GM20431 (cell line): ENCODE data around the gene NFX1.

Source experiments
- in situ Hi-C: fragments of 300-500 bp; cut with MseI, MboI; formaldehyde crosslinking; loops from one replicate; pipeline ENCODE4 v1.15.0; 2020; ENCODE audit warnings: low sequenced_read_pairs; ENCODE audit not compliant: unreplicated experiment

The NFX1 gene

DNA sequence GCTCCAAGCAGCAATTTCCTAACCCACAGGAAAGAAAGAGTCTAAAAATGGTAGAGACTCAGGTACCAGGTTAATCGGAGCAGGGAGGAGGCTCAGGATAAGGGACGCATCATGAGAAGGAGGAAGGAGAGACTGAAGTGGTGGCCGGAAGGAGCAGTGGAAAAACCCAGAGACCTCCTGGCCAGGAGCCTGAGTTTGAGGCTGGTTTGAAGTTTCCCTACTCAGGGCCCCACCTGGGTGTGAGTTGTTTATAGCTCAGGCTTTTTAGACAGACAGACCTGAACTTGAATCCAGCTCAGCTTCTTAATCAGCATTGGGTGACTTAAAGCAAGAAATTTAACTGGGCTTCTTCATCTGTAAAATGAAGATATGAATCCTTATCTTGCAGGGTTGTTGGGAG lies 124.0 kb downstream of the NFX1 start:
- in situ Hi-C loops = no loop called here

DNA sequence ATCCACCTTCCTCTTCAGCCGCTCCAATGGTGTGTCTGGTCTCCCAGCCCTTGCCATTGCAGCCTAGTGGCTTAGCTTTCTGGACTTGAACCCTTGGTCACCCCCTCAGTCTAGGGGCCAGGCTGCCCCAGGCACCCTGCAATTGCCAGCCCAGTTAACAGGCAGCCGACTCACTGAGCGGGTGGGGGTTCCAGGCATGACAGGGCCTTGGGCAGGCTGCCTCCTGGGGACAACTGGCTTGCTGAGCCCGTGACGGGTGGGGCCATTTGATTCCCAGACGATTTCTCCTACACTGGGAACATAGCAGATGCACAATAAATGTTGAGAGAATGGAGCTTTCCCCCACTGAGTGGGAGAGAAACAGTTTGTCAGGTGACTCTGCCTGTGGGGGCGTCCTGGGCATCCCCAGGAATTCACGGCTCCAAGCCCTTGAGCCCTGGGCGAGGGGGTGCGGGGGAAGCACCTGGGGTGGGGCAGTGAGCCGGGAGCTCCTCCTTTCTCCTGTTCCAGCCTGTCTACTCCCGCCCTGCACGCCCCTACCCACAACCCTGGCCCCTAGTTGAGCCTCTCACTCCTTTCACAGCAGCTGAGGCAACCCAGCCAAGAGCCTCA lies 124.7 kb downstream of the NFX1 start:
- in situ Hi-C loops = no loop called here

GRCh38 chr9:33415501-33416038 lies 125.3 kb downstream of the NFX1 start:
- in situ Hi-C loops = no loop called here

DNA sequence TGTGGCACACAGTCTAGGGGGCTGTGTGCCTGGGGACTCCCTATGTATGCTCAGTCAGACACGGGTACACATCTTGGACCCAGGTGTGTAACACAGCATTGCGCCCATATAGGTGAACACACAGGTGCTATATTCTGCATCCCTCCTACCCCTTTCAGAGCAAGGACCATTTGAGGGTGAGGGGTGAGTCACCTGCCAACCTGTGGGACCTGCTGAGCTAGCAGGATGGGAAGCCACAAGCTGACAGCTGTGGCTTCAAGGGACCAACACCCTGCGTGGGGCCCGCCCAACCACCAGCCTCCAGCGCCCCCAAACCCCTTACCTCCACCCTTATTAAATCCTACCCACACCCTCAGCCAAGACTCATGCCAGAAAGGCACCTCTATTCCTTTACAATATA lies 126.7 kb downstream of the NFX1 start:
- in situ Hi-C loops = no loop called here

- in situ Hi-C loops = no loop called here
Observed at GRCh38 chr9:33418090-33418489, 127.8 kb downstream of the NFX1 start.

DNA sequence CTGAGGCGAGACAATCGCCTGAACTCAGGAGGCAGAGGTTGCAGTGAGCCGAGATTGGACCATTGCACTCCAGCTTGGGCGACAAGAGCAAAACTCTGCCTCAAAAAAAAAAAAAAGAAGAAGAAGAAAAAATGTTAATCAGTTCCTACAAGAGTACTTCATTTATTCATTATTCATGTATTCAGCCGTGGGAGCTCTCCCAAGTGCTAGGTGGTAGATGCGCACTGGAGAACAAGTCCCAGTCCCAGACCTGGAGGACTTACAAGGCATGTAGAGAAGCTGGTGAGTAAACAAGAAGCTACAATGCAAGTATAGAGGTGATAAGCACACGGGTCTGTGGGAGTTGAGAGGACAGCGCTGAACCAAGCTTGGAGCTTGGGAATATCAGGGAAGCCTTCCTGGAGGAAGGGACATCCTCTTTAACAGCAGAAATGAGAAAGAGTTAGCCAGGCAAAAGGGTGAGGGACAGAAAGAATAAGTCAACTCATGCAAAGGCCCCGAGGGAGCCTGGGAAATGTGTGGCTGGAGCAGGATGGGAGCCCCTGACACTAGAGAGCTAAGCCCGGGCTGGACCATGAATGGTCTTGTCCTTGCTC lies 129.5 kb downstream of the NFX1 start:
- in situ Hi-C loops = no loop called here
